ENCODE results near the gene FBLN1.

DNA sequence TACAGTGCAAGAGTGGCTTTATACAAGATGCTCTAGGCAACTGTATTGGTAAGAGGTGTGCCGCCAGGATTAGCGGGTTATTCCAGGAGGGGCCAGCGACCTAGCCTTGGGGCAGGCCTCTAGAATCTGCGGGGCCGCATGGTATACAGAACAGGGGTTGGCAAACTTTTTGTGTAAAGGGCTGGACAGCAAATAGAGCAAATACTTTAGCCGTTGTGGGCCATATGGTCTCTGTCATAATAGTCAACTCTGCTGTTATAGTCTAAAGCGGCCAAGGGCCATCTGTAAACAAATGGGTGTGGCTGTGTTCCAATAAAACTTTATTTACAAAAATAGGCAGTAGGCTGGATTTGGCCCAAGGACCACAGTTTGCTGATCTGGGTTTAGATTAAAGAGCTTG lies 32.6 kb downstream of the FBLN1 start:
- TF ChIP-seq, protein P1, sequence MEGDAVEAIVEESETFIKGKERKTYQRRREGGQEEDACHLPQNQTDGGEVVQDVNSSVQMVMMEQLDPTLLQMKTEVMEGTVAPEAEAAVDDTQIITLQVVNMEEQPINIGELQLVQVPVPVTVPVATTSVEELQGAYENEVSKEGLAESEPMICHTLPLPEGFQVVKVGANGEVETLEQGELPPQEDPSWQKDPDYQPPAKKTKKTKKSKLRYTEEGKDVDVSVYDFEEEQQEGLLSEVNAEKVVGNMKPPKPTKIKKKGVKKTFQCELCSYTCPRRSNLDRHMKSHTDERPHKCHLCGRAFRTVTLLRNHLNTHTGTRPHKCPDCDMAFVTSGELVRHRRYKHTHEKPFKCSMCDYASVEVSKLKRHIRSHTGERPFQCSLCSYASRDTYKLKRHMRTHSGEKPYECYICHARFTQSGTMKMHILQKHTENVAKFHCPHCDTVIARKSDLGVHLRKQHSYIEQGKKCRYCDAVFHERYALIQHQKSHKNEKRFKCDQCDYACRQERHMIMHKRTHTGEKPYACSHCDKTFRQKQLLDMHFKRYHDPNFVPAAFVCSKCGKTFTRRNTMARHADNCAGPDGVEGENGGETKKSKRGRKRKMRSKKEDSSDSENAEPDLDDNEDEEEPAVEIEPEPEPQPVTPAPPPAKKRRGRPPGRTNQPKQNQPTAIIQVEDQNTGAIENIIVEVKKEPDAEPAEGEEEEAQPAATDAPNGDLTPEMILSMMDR (IDR thresholded peaks at IDR 0.05; ENCODE audit: low read length): no peak
- TF ChIP-seq EZH2 (IDR thresholded peaks at IDR 0.05; ENCODE audit: borderline replicate concordance, low read length): no peak

Measured in OCI-LY1 (cell line).